HepG2 (cell line): ENCODE data around the gene CNPPD1. TPM values are rescaled to one million over a fixed set of nuclear protein-coding genes. Genes with fewer than 3 reads are reported as not detected.

Source experiments
- ATAC-seq: fragments of 200-7000 bp; cut with Tn5 transposase; 3 replicates; pipeline ENCODE4 v1.9.1; 2020; ENCODE audit warnings: mild to moderate bottlenecking, moderate library complexity
- BruUV-seq: library from RNA; stranded (reverse); fragments of 400-500 nt; replicated peaks from 2 replicates; lab custom pipeline; 2021; lab: Mats Ljungman, UMichigan
- CTCF ChIA-PET: fragments of 300-600 bp; formaldehyde crosslinking; extraction: SDS; loops from one replicate; lab custom pipeline; 2021; ENCODE audit warnings: low total read pairs, inconsistent platforms, low intra/inter-chr PET ratio; lab: Yijun Ruan, JAX
- POLR2A ChIA-PET: fragments of 350-600 bp; sonication (Branson Sonifier 250); formaldehyde crosslinking; loops from one replicate; lab custom pipeline; 2020; ENCODE audit warnings: antibody characterized with exemption, inconsistent platforms; lab: Yijun Ruan, JAX
- DNase-seq: peaks from one replicate; pipeline ENCODE4 v3.0.0-alpha.2; 2015; ENCODE audit warnings: low spot score
- FAIRE-seq: peaks from 3 replicates; lab custom pipeline; 2011; peaks lifted over from hg19 to GRCh38; lab: Jason Lieb, UNC
- H2AFZ ChIP-seq: one replicate; pipeline ENCODE4 v1.6.1; 2011; ENCODE audit warnings: low read length, inconsistent platforms
- H3K27ac ChIP-seq: fragments of 300-600 bp; 3 replicates; pipeline ENCODE4 v1.8.0; 2011; ENCODE audit warnings: mixed run types, mild to moderate bottlenecking, mixed read lengths, low read length, inconsistent platforms; ENCODE audit not compliant: insufficient read depth; ENCODE audit errors: extremely low read length
- H3K27me3 ChIP-seq, 2 experiments: fragments of 200-600 bp in 1 of 2; 2 replicates in 1 of 2; 3 replicates in 1 of 2; pipeline versions ENCODE4 v1.6.0 to v1.8.0; 2011; ENCODE audit warnings: low read length in 2 of 2, mild to moderate bottlenecking in 2 of 2, moderate library complexity in 2 of 2, inconsistent platforms in 1 of 2; ENCODE audit not compliant: insufficient read depth in 2 of 2, control insufficient read depth in 1 of 2
- H3K36me3 ChIP-seq, 2 experiments: fragments of 200-600 bp in 1 of 2; replicated peaks in 1 of 2; 2 replicates in 1 of 2; 3 replicates in 1 of 2; pipeline versions ENCODE4 v1.5.1 to v1.8.0; 2011; ENCODE audit warnings: low read length in 2 of 2, inconsistent platforms in 1 of 2; ENCODE audit not compliant: insufficient read depth in 2 of 2, control insufficient read depth in 1 of 2
- H3K4me1 ChIP-seq: 2 replicates; pipeline ENCODE4 v1.5.1; 2012; ENCODE audit warnings: low read length, inconsistent platforms; ENCODE audit not compliant: insufficient read depth
- H3K4me2 ChIP-seq: 2 replicates; pipeline ENCODE4 v1.6.0; 2011; ENCODE audit warnings: low read depth, low read length, inconsistent platforms
- H3K4me3 ChIP-seq, 3 experiments: fragments of 200-600 bp in 1 of 3; sonication (generic), shearing (Covaris generic) in 1 of 3; replicated peaks in 1 of 3; 2 replicates each; pipeline ENCODE4 v1.5.1; 2011 to 2016; ENCODE audit warnings: low read length in 3 of 3, inconsistent platforms in 2 of 3, low read depth in 2 of 3, mild to moderate bottlenecking in 2 of 3, control low read depth in 1 of 3, mixed read lengths in 1 of 3; ENCODE audit not compliant: insufficient read depth in 1 of 3
- H3K79me2 ChIP-seq: one replicate; pipeline ENCODE4 v1.6.1; 2011; ENCODE audit warnings: low read length, inconsistent platforms; ENCODE audit not compliant: insufficient read depth
- H3K9ac ChIP-seq: 2 replicates; pipeline ENCODE4 v1.6.0; 2011; ENCODE audit warnings: mild to moderate bottlenecking, low read depth, low read length, inconsistent platforms; ENCODE audit not compliant: insufficient read depth
- H3K9me3 ChIP-seq: 2 replicates; pipeline ENCODE4 v1.5.1; 2012; ENCODE audit warnings: mild to moderate bottlenecking, low read length
- H4K20me1 ChIP-seq: 2 replicates; pipeline ENCODE4 v1.6.0; 2011; ENCODE audit warnings: inconsistent platforms, mild to moderate bottlenecking, low read length, moderate library complexity; ENCODE audit not compliant: insufficient read depth
- ARNTL ChIP-seq: sonication (generic); formaldehyde crosslinking; IDR thresholded peaks from 2 replicates; pipeline ENCODE4 v1.4.0; 2020; ENCODE audit warnings: mild to moderate bottlenecking, missing genetic modification reagents
- ETV5 ChIP-seq: IDR thresholded peaks from 2 replicates; pipeline ENCODE4 v1.6.1; 2018; ENCODE audit warnings: missing biosample characterization, missing genetic modification reagents, inconsistent platforms, borderline replicate concordance
- GLI4 ChIP-seq: sonication (generic); formaldehyde crosslinking; IDR thresholded peaks from 2 replicates; pipeline ENCODE4 v1.5.1; 2020; ENCODE audit warnings: missing genetic modification reagents, mild to moderate bottlenecking, moderate library complexity, borderline replicate concordance
- KLF6 ChIP-seq: IDR thresholded peaks from 2 replicates; pipeline ENCODE4 v1.8.0; 2016; ENCODE audit warnings: missing biosample characterization, missing genetic modification reagents
- MEIS2 ChIP-seq: sonication (generic); formaldehyde crosslinking; IDR thresholded peaks from 2 replicates; pipeline ENCODE4 v1.9.0; 2021; ENCODE audit warnings: mild to moderate bottlenecking, missing genetic modification reagents
- PAWR ChIP-seq: sonication (generic); formaldehyde crosslinking; IDR thresholded peaks from 2 replicates; pipeline ENCODE4 v1.4.0; 2020; ENCODE audit warnings: missing genetic modification reagents, mild to moderate bottlenecking, borderline replicate concordance
- SMYD3 ChIP-seq: sonication (generic); formaldehyde crosslinking; IDR thresholded peaks from 2 replicates; pipeline ENCODE4 v1.8.1; 2023; ENCODE audit warnings: mild to moderate bottlenecking, missing genetic modification reagents
- ZC3H4 ChIP-seq: sonication (generic); formaldehyde crosslinking; IDR thresholded peaks from 2 replicates; pipeline ENCODE4 v1.4.0; 2020; ENCODE audit warnings: missing genetic modification reagents, borderline replicate concordance
- ZEB1 ChIP-seq: IDR thresholded peaks from 2 replicates; pipeline ENCODE4 v1.6.1; 2012; ENCODE audit warnings: mild to moderate bottlenecking, low read depth, inconsistent platforms; ENCODE audit not compliant: insufficient replicate concordance
- ZNF20 ChIP-seq: sonication (generic); formaldehyde crosslinking; IDR thresholded peaks from 2 replicates; pipeline ENCODE4 v1.4.0; 2020; ENCODE audit warnings: mild to moderate bottlenecking, moderate library complexity, missing genetic modification reagents
- ZNF337 ChIP-seq: sonication (generic); formaldehyde crosslinking; IDR thresholded peaks from 2 replicates; pipeline ENCODE4 v1.5.1; 2020; ENCODE audit warnings: missing genetic modification reagents, low read depth, mild to moderate bottlenecking, borderline replicate concordance
- ZNF430 ChIP-seq: sonication (generic); formaldehyde crosslinking; IDR thresholded peaks from 2 replicates; pipeline ENCODE4 v1.9.0; 2021; ENCODE audit warnings: mild to moderate bottlenecking, missing genetic modification reagents
- ZNF510 ChIP-seq: sonication (generic); formaldehyde crosslinking; IDR thresholded peaks from 2 replicates; pipeline ENCODE4 v1.4.0; 2020; ENCODE audit warnings: low read depth, mild to moderate bottlenecking, missing genetic modification reagents
- ZNF775 ChIP-seq: sonication (generic); formaldehyde crosslinking; IDR thresholded peaks from 2 replicates; pipeline ENCODE4 v1.4.0; 2020; ENCODE audit warnings: missing genetic modification reagents, mild to moderate bottlenecking, moderate library complexity, borderline replicate concordance
- ZSCAN21 ChIP-seq: sonication (generic); formaldehyde crosslinking; IDR thresholded peaks from 2 replicates; pipeline ENCODE4 v1.8.0; 2022; ENCODE audit warnings: mild to moderate bottlenecking, missing genetic modification reagents, moderate library complexity, borderline replicate concordance
- WGBS: methylation state at CpG from one replicate; pipeline ENCODE4 v1.1.6; 2017; ENCODE audit warnings: low lambda C conversion rate; 5-methylcytosine and 5-hydroxymethylcytosine counted together
- in situ Hi-C: cut with HindIII; loops from 2 replicates; pipeline ENCODE4 v1.10.0; 2017; ENCODE audit warnings: low pct_unique_long_range_greater_than_20kb; ENCODE audit not compliant: extremely low pct_ligation_motif_present
- intact Hi-C: fragments of 100-400 bp; cut with micrococcal nuclease; formaldehyde crosslinking; loops from one replicate; pipeline ENCODE4 v1.10.0; 2022; ENCODE audit not compliant: unreplicated experiment
- polyA plus RNA-seq, 8 experiments: library from polyadenylated mRNA; depleted of rRNA in 3 of 8; stranded (reverse) in 7 of 8; unstranded in 1 of 8; fragments of >200 nt; fragmentation: Illumina TruSeq in 4 of 8; extraction: Trizol in 4 of 8; gene quantifications; 2 replicates each; pipeline versions ENCODE4 v1.2.1 to v1.2.3, GENCODE V29; 2011 to 2016; ENCODE audit warnings: low read depth in 4 of 8, missing spikeins in 1 of 8, mixed read lengths in 1 of 8; ENCODE audit not compliant: insufficient read depth in 1 of 8
- total RNA-seq, 5 experiments: library from RNA; depleted of rRNA; stranded (reverse); fragments of >200 nt; fragmentation: Illumina TruSeq; extraction: Trizol; gene quantifications; 2 replicates each; pipeline ENCODE4 v1.2.3, GENCODE V29; 2016; ENCODE audit warnings: low read depth in 1 of 5
- TF ChIP-seq, protein P1 (sequence below): sonication (generic); formaldehyde crosslinking; IDR thresholded peaks from 2 replicates; pipeline ENCODE4 v1.8.0; 2022; ENCODE audit warnings: mild to moderate bottlenecking, missing genetic modification reagents; ENCODE audit not compliant: insufficient replicate concordance
- TF ChIP-seq, protein P2 (sequence below): sonication (generic); formaldehyde crosslinking; IDR thresholded peaks from 2 replicates; pipeline ENCODE4 v1.4.0; 2020; ENCODE audit warnings: mild to moderate bottlenecking, low read depth, missing genetic modification reagents
- TF ChIP-seq, protein P3 (sequence below): sonication (generic); formaldehyde crosslinking; IDR thresholded peaks from 2 replicates; pipeline ENCODE4 v1.5.0; 2020; ENCODE audit warnings: missing genetic modification reagents
- TF ChIP-seq, protein P4 (sequence below): sonication (generic); formaldehyde crosslinking; conservative IDR thresholded peaks from 2 replicates; pipeline ENCODE4 v1.4.0; 2020; ENCODE audit warnings: missing genetic modification reagents

The CNPPD1 gene
- total and polyA plus RNA-seq, 2 of the 13 experiments (the other 11 are each of a cell fraction or from before 2014, with no cell fraction given): 35.5 to 49.4 TPM

DNA sequence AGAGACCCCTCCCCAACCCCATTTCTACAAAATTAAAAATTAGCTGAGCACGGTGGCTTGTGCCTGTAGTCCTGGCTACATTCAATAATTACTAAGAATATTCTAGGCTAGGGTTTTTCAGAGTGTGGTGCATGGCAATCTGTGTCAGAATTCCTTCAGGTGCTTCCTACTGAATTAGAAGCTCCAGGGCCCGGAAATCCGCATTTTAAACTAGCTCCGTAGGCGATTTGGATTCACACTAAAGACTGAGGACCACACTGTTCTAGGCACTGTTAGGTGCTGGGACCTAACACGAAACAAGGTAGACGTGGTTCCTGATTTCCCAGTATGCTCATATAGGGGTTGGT, 29.2 kb upstream of the CNPPD1 start:
- H3K27ac ChIP-seq: peak overlapping the region; percentile 95
- no peak for DNase-seq
- H3K4me3 ChIP-seq: peak overlapping the region; percentile 65 to 86 (median 74)
- ChIA-PET POLR2A (interaction anchor here (1.0 to 5.6 kb wide), 18 partner anchors 10 to 450 kb away, joined by 3 to 227 read pairs (median 12); partner anchors contain the start of genes ABCB6, ANKZF1, ATG9A and CNPPD1), CTCF (interaction anchor here (0.9 kb wide), 1 partner anchor 89 kb away, joined by 3 read pairs; no protein-coding TSS in a partner anchor)
- H3K9me3 ChIP-seq: no peaks in the 10 kb centered on the region
- H3K79me2 ChIP-seq: peaks cover 6% of the 10 kb centered on the region
- H3K4me1 ChIP-seq: peaks cover 54% of the 10 kb centered on the region
- peak overlapping the region; percentile 100 for H3K4me2 ChIP-seq
- 8% methylated on average over 7 of the region's 7 CpGs for WGBS
- no peak overlapping the region for H2AFZ ChIP-seq
- no peak for FAIRE-seq
- BruUV-seq: TSS peak; percentile 50
- intact Hi-C loops (loop anchor here (1.0 kb wide), 2 partner anchors 14 to 23 kb away; partner anchors contain the start of genes ANKZF1 and ATG9A), in situ Hi-C loops (loop anchor here (5.0 kb wide), 1 partner anchor 34 kb away; the partner anchor contains the start of gene SLC23A3)
- no peaks in the 10 kb centered on the region; a peak in 1 of 5 replicates for H3K27me3 ChIP-seq
- peak overlapping the region; percentile 86 for H3K9ac ChIP-seq
- H3K36me3 ChIP-seq: peaks cover 7 to 19% of the 10 kb centered on the region in 2 experiments
- ATAC-seq: no peak
- no peaks in the 10 kb centered on the region for H4K20me1 ChIP-seq
- TF ChIP-seq ZNF20 (CRISPR knock-in tag): no peak
- peak; percentile 39; the same call in 1 of the 2 replicates for TF ChIP-seq ARNTL (CRISPR knock-in tag)
- TF ChIP-seq ZSCAN21: 0 out of 2 replicates have a peak, but pooled peaks have one; percentile 3
- TF ChIP-seq, protein P1, sequence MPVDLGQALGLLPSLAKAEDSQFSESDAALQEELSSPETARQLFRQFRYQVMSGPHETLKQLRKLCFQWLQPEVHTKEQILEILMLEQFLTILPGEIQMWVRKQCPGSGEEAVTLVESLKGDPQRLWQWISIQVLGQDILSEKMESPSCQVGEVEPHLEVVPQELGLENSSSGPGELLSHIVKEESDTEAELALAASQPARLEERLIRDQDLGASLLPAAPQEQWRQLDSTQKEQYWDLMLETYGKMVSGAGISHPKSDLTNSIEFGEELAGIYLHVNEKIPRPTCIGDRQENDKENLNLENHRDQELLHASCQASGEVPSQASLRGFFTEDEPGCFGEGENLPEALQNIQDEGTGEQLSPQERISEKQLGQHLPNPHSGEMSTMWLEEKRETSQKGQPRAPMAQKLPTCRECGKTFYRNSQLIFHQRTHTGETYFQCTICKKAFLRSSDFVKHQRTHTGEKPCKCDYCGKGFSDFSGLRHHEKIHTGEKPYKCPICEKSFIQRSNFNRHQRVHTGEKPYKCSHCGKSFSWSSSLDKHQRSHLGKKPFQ (CRISPR knock-in tag): peak; percentile 16
- TF ChIP-seq ZNF775: 0 out of 2 replicates have a peak, but pooled peaks have one; percentile 70
- peak; percentile 21; the same call in 1 of the 2 replicates for TF ChIP-seq GLI4
- 0 out of 2 replicates have a peak, but pooled peaks have one; percentile 9 for TF ChIP-seq ZNF337 (CRISPR knock-in tag)
- no peak for TF ChIP-seq ETV5 (CRISPR knock-in tag)
- TF ChIP-seq, protein P2, sequence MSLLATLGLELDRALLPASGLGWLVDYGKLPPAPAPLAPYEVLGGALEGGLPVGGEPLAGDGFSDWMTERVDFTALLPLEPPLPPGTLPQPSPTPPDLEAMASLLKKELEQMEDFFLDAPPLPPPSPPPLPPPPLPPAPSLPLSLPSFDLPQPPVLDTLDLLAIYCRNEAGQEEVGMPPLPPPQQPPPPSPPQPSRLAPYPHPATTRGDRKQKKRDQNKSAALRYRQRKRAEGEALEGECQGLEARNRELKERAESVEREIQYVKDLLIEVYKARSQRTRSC (CRISPR knock-in tag): 0 out of 2 replicates have a peak, but pooled peaks have one; percentile 33
- TF ChIP-seq, protein P3, sequence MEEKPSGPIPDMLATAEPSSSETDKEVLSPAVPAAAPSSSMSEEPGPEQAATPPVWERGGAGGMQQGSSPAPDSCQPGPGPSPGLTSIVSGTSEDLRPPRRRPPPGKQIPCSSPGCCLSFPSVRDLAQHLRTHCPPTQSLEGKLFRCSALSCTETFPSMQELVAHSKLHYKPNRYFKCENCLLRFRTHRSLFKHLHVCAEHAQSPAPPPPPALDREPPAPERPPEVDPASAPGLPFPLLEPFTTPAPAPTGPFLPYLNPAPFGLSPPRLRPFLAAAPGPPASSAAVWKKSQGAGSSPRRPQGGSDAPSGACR (CRISPR knock-in tag): 0 out of 2 replicates have a peak, but pooled peaks have one; percentile 4
- no peak for TF ChIP-seq SMYD3 (CRISPR knock-in tag)
- TF ChIP-seq PAWR: 0 out of 2 replicates have a peak, but pooled peaks have one; percentile 65
- TF ChIP-seq KLF6 (CRISPR knock-in tag): no peak
- TF ChIP-seq, protein P4, sequence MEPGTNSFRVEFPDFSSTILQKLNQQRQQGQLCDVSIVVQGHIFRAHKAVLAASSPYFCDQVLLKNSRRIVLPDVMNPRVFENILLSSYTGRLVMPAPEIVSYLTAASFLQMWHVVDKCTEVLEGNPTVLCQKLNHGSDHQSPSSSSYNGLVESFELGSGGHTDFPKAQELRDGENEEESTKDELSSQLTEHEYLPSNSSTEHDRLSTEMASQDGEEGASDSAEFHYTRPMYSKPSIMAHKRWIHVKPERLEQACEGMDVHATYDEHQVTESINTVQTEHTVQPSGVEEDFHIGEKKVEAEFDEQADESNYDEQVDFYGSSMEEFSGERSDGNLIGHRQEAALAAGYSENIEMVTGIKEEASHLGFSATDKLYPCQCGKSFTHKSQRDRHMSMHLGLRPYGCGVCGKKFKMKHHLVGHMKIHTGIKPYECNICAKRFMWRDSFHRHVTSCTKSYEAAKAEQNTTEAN (CRISPR knock-in tag): no peak
- TF ChIP-seq ZNF430 (CRISPR knock-in tag): 0 out of 2 replicates have a peak, but pooled peaks have one; percentile 49
- TF ChIP-seq MEIS2: no peak
- TF ChIP-seq ZNF510 (CRISPR knock-in tag): 0 out of 2 replicates have a peak, but pooled peaks have one; percentile 59
- TF ChIP-seq ZC3H4: no peak
- TF ChIP-seq ZEB1: peak; percentile 37
